K562 (cell line): ENCODE results near the gene DAPK2. TPM values are rescaled to one million over a fixed set of nuclear protein-coding genes. Genes with fewer than 3 reads are reported as not detected.

Experiments used
- ATAC-seq: fragments of 200-7000 bp; cut with Tn5 transposase; 3 replicates; pipeline ENCODE4 v1.9.1; 2020; ENCODE audit warnings: moderate library complexity
- BruUV-seq: library from RNA; stranded (reverse); fragments of 400-500 nt; replicated peaks from 2 replicates; lab custom pipeline; 2021; lab: Mats Ljungman, UMichigan
- CTCF ChIA-PET: fragments of 300-600 bp; formaldehyde crosslinking; extraction: SDS; loops from one replicate; lab custom pipeline; 2021; ENCODE audit warnings: low intra/inter-chr PET ratio; lab: Yijun Ruan, JAX
- POLR2A ChIA-PET: fragments of 300-600, 350-650 bp; sonication (Branson Sonifier 250); formaldehyde crosslinking; extraction: SDS; loops from one replicate; lab custom pipeline; 2021; ENCODE audit warnings: antibody characterized with exemption, inconsistent platforms; lab: Yijun Ruan, JAX
- DNase-seq, 4 experiments: peaks; one replicate each; pipeline versions ENCODE4 v3.0.0 to v3.0.0-alpha.2; 2011 to 2018; ENCODE audit warnings: low spot score in 3 of 4, mixed read lengths in 3 of 4; ENCODE audit errors: extremely low read depth in 1 of 4
- FAIRE-seq: peaks from 2 replicates; lab custom pipeline; 2011; peaks lifted over from hg19 to GRCh38; lab: Jason Lieb, UNC
- H2AFZ ChIP-seq: 2 replicates; pipeline ENCODE4 v1.6.0; 2011; ENCODE audit warnings: low read depth, low read length, control low read depth, inconsistent platforms
- H3K27ac ChIP-seq: fragments of 200-600 bp; 3 replicates; pipeline ENCODE4 v1.8.0; 2011; ENCODE audit warnings: low read depth, mild to moderate bottlenecking, control low read depth, inconsistent platforms, low read length, moderate library complexity, mixed read lengths; ENCODE audit errors: extremely low read depth
- H3K27me3 ChIP-seq, 2 experiments: fragments of 300-600 bp in 1 of 2; 2 replicates in 1 of 2; 3 replicates in 1 of 2; pipeline versions ENCODE4 v1.6.0 to v1.8.0; 2011; ENCODE audit warnings: inconsistent platforms in 2 of 2, low read length in 2 of 2, mild to moderate bottlenecking in 1 of 2, mixed read lengths in 1 of 2, moderate library complexity in 1 of 2; ENCODE audit not compliant: control insufficient read depth in 2 of 2, insufficient read depth in 2 of 2
- H3K36me3 ChIP-seq: fragments of 300-600 bp; 3 replicates; pipeline ENCODE4 v1.8.0; 2011; ENCODE audit warnings: mild to moderate bottlenecking, low read length, inconsistent platforms; ENCODE audit not compliant: control insufficient read depth, insufficient read depth
- H3K4me1 ChIP-seq, 2 experiments: fragments of 200-600 bp in 1 of 2; replicated peaks in 1 of 2; 2 replicates in 1 of 2; 3 replicates in 1 of 2; pipeline versions ENCODE4 v1.5.1 to v1.8.0; 2011; ENCODE audit warnings: inconsistent platforms in 2 of 2, low read length in 2 of 2, mild to moderate bottlenecking in 1 of 2, mixed read lengths in 1 of 2, moderate library complexity in 1 of 2; ENCODE audit not compliant: control insufficient read depth in 2 of 2, insufficient read depth in 2 of 2
- H3K4me2 ChIP-seq: 2 replicates; pipeline ENCODE4 v1.6.1; 2011; ENCODE audit warnings: low read length, control low read depth, inconsistent platforms, mixed read lengths; ENCODE audit not compliant: insufficient read depth
- H3K4me3 ChIP-seq: fragments of 200-600 bp; sonication (generic), shearing (Covaris generic); 2 replicates; pipeline ENCODE4 v1.5.1; 2016; ENCODE audit warnings: control low read depth, inconsistent platforms
- H3K79me2 ChIP-seq: fragments of 200-600 bp; 3 replicates; pipeline ENCODE4 v1.8.0; 2011; ENCODE audit warnings: low read length, inconsistent platforms; ENCODE audit not compliant: control insufficient read depth, insufficient read depth
- H3K9ac ChIP-seq, 2 experiments: 2 replicates each; pipeline versions ENCODE4 v1.6.0 to v1.6.1; 2011; ENCODE audit warnings: low read depth in 2 of 2, low read length in 2 of 2, control low read depth in 1 of 2, inconsistent platforms in 1 of 2, mild to moderate bottlenecking in 1 of 2, mixed read lengths in 1 of 2; ENCODE audit not compliant: insufficient read depth in 1 of 2
- H3K9me1 ChIP-seq: one replicate; pipeline ENCODE4 v1.6.0; 2011; ENCODE audit warnings: inconsistent platforms, mild to moderate bottlenecking, low read length, moderate library complexity; ENCODE audit not compliant: control insufficient read depth, insufficient read depth
- H3K9me3 ChIP-seq: replicated peaks from 2 replicates; pipeline ENCODE4 v1.5.1; 2011; ENCODE audit warnings: low read depth, low read length, inconsistent platforms; ENCODE audit not compliant: control insufficient read depth, insufficient read depth
- H4K20me1 ChIP-seq: replicated peaks from 2 replicates; pipeline ENCODE4 v1.6.1; 2011; ENCODE audit warnings: low read length, inconsistent platforms, mixed read lengths; ENCODE audit not compliant: control insufficient read depth, insufficient read depth
- BDP1 ChIP-seq: IDR thresholded peaks from 3 replicates; pipeline ENCODE4 v1.6.1; 2011; ENCODE audit not compliant: insufficient read length, insufficient read depth
- CGGBP1 ChIP-seq: fragments of 250-450 bp; sonication (Bioruptor Pico); IDR thresholded peaks from 2 replicates; pipeline ENCODE4 v1.9.0; 2021; ENCODE audit warnings: mild to moderate bottlenecking
- FOXM1 ChIP-seq, 2 experiments: fragments of 450-650 bp in 1 of 2; sonication (generic) in 1 of 2; formaldehyde crosslinking in 1 of 2; IDR thresholded peaks; 2 replicates each; pipeline versions ENCODE4 v1.6.1 to v1.9.0; 2017 to 2022; ENCODE audit warnings: low read depth in 2 of 2, mild to moderate bottlenecking in 2 of 2, missing genetic modification reagents in 1 of 2, moderate library complexity in 1 of 2
- HNRNPUL1 ChIP-seq: fragments of 200-400 bp; formaldehyde crosslinking; IDR thresholded peaks from 2 replicates; pipeline ENCODE4 v1.6.1; 2017; ENCODE audit warnings: low read length
- HOMEZ ChIP-seq: fragments of 250-450 bp; sonication (Bioruptor Pico); IDR thresholded peaks from 2 replicates; pipeline ENCODE4 v1.4.0; 2020; ENCODE audit warnings: mild to moderate bottlenecking, moderate library complexity
- HSF4 ChIP-seq: fragments of 250-450 bp; sonication (Bioruptor Pico); IDR thresholded peaks from 2 replicates; pipeline ENCODE4 v2.1.2; 2022; ENCODE audit warnings: mild to moderate bottlenecking, moderate library complexity, borderline replicate concordance
- NELFE ChIP-seq: IDR thresholded peaks from 2 replicates; pipeline ENCODE4 v1.6.1; 2011; ENCODE audit warnings: mild to moderate bottlenecking; ENCODE audit not compliant: insufficient read depth, insufficient read length
- RFX1 ChIP-seq: fragments of 450-650 bp; IDR thresholded peaks from 2 replicates; pipeline ENCODE4 v1.6.1; 2016; ENCODE audit warnings: mild to moderate bottlenecking, moderate library complexity
- SNIP1 ChIP-seq: fragments of 450-650 bp; IDR thresholded peaks from 2 replicates; pipeline ENCODE4 v1.7.1; 2017; ENCODE audit warnings: low read depth, mild to moderate bottlenecking
- STAT6 ChIP-seq: sonication (generic); formaldehyde crosslinking; IDR thresholded peaks from 2 replicates; pipeline ENCODE4 v1.8.1; 2023; ENCODE audit warnings: mild to moderate bottlenecking, missing genetic modification reagents
- THRA ChIP-seq: fragments of 450-650 bp; IDR thresholded peaks from 2 replicates; pipeline ENCODE4 v1.6.1; 2017; ENCODE audit warnings: mild to moderate bottlenecking, moderate library complexity
- ZBTB17 ChIP-seq: fragments of 450-650 bp; formaldehyde crosslinking; IDR thresholded peaks from 2 replicates; pipeline ENCODE4 v1.4.0; 2020; ENCODE audit warnings: mild to moderate bottlenecking
- ZNF124 ChIP-seq: sonication (generic); formaldehyde crosslinking; IDR thresholded peaks from 2 replicates; pipeline ENCODE4 v1.8.1; 2022; ENCODE audit warnings: missing genetic modification reagents
- ZNF785 ChIP-seq: fragments of 250-450 bp; sonication (Bioruptor Pico); IDR thresholded peaks from 2 replicates; pipeline ENCODE4 v1.4.0; 2020; ENCODE audit warnings: mild to moderate bottlenecking
- WGBS: fragments of 100-300 bp; shearing (Covaris generic); methylation state at CpG from one replicate; pipeline ENCODE4 v1.1.6; 2016; ENCODE audit warnings: low coverage, mixed read lengths; ENCODE audit not compliant: insufficient coverage; ENCODE audit errors: missing lambda C conversion rate; 5-methylcytosine and 5-hydroxymethylcytosine counted together
- in situ Hi-C: fragments of 300-500 bp; cut with MboI; formaldehyde crosslinking; loops from 4 replicates; pipeline ENCODE4 v1.15.0; 2018; ENCODE audit warnings: inconsistent platforms, mixed read lengths
- intact Hi-C: fragments of 100-400 bp; cut with micrococcal nuclease; formaldehyde crosslinking; loops from 2 replicates; pipeline ENCODE4 v1.14.2; 2022
- polyA plus RNA-seq, 8 experiments: library from polyadenylated mRNA; depleted of rRNA in 4 of 8; stranded (reverse) in 5 of 8; unstranded in 3 of 8; fragments of >200 nt; fragmentation: Nextera tagmentation in 2 of 8; fragmentation: Illumina TruSeq in 1 of 8; extraction: Ambion mirVana in 2 of 8; extraction: Trizol in 1 of 8; gene quantifications; 2 replicates each; pipeline versions ENCODE4 v1.2.1 to v1.2.3, GENCODE V29; 2011 to 2014; ENCODE audit warnings: inconsistent platforms in 1 of 8, missing spikeins in 1 of 8
- total RNA-seq, 7 experiments: library from RNA; depleted of rRNA in 6 of 7; stranded (reverse); fragments of >200 nt in 6 of 7; fragmentation: Illumina TruSeq in 2 of 7; extraction: Trizol in 2 of 7; gene quantifications; 2 replicates each; pipeline versions ENCODE4 v1.2.1 to v1.2.3, GENCODE V29; 2011 to 2021; ENCODE audit warnings: low replicate concordance in 1 of 7

Gene DAPK2
- total and polyA plus RNA-seq, 9 of the 15 experiments (the other 6 are each of a cell fraction or from before 2014, with no cell fraction given) = 0.14 to 5.2 (median 2.2) TPM

- WGBS = 83% methylated on average over 2 of the region's 2 CpGs
- ChIA-PET POLR2A (no interaction called here), CTCF (no interaction called here)
- Histone ChIP-seq H2AFZ (no peak overlapping the region), H3K4me1 (peaks cover 4 to 6% of the 10 kb centered on the region in 2 experiments; a peak in 3 of 5 replicates), H4K20me1 (no peaks in the 10 kb centered on the region), H3K79me2 (no peaks in the 10 kb centered on the region), H3K9me3 (no peaks in the 10 kb centered on the region), H3K9me1 (peaks cover 3% of the 10 kb centered on the region), H3K36me3 (no peaks in the 10 kb centered on the region), H3K4me2 (no peak overlapping the region), H3K9ac (no peak overlapping the region), H3K27me3 (no peaks in the 10 kb centered on the region), H3K27ac (no peak overlapping the region), H3K4me3 (no peak overlapping the region)
- no peak for ATAC-seq
- no peak for DNase-seq
- intact Hi-C loops = loop anchor here (5.0 kb wide), 2 partner anchors 52 to 122 kb away; no protein-coding TSS in a partner anchor
- BruUV-seq = no TSS peak
- FAIRE-seq = no peak
- in situ Hi-C loops = loop anchor here (5.0 kb wide), 1 partner anchor 93 kb away; no protein-coding TSS in a partner anchor
- TF ChIP-seq RFX1 (no peak), ZNF124 (CRISPR knock-in tag) (no peak), BDP1 (no peak), ZBTB17 (CRISPR knock-in tag) (no peak), STAT6 (CRISPR knock-in tag) (no peak), HSF4 (CRISPR knock-in tag) (no peak), THRA (no peak), HNRNPUL1 (no peak), NELFE (no peak), FOXM1 (IDR thresholded peaks at IDR 0.05; ENCODE audit: low read depth) (no peak), FOXM1 (CRISPR knock-in tag; IDR thresholded peaks at IDR 0.05; ENCODE audit: low read depth) (no peak), SNIP1 (no peak), CGGBP1 (CRISPR knock-in tag) (no peak), ZNF785 (CRISPR knock-in tag) (no peak), HOMEZ (CRISPR knock-in tag) (no peak)
Observed at GRCh38 chr15:63948971-63949370, 97.3 kb downstream of the DAPK2 start.
